Measurements from ENCODE around the gene PFDN2.
A peak's percentile ranks its signal among the peaks of the same experiment; 100 is the strongest.
"Not testable (repeated sequence)": the region's sequence is repeated elsewhere in the genome, so short reads cannot be mapped to it uniquely, and the experiment has no call there.

PFDN2 gene

GRCh38 chr1:161137881-161138280 is 20.0 kb upstream of the PFDN2 start:
- no peak for DNase-seq

- DNase-seq, result no peak
Observed at GRCh38 chr1:161133220-161133740, 15.4 kb upstream of the PFDN2 start.

- DNase-seq, result peak; percentile 94
Observed at GRCh38 chr1:161132410-161133219, 14.8 kb upstream of the PFDN2 start, which contains the start of gene DEDD. TSS of gene DEDD (minus strand) at chr1:161132667. CDS start at chr1:161124462, 8,205 bp downstream.

GRCh38 chr1:161131523-161132409 is 13.9 kb upstream of the PFDN2 start:
- peak; percentile 22 for DNase-seq

GRCh38 chr1:161130266-161130665 is 12.4 kb upstream of the PFDN2 start:
- no peak for DNase-seq

- DNase-seq, result no peak
Observed at GRCh38 chr1:161128591-161129420, 11.0 kb upstream of the PFDN2 start.

- DNase-seq, result no peak
Observed at GRCh38 chr1:161127649-161128048, 9.8 kb upstream of the PFDN2 start.

- no peak for DNase-seq
Observed at GRCh38 chr1:161122967-161123366, 5.1 kb upstream of the PFDN2 start.

- DNase-seq, result no peak
Observed at GRCh38 chr1:161121834-161122233, 4.0 kb upstream of the PFDN2 start.

- no peak for DNase-seq
Observed at GRCh38 chr1:161121042-161121650, 3.3 kb upstream of the PFDN2 start.

GRCh38 chr1:161119092-161119903 is 1.5 kb upstream of the PFDN2 start:
- peak; percentile 82 for DNase-seq

- DNase-seq, result not testable (repeated sequence)
Observed at GRCh38 chr1:161115961-161116360, 1.9 kb downstream of the PFDN2 start.

- peak; percentile 73 for DNase-seq
Observed at GRCh38 chr1:161115132-161115711, 2.6 kb downstream of the PFDN2 start.

GRCh38 chr1:161114556-161114955 is 3.3 kb downstream of the PFDN2 start:
- no peak for DNase-seq

- no peak for DNase-seq
Observed at GRCh38 chr1:161113915-161114314, 3.9 kb downstream of the PFDN2 start.

GRCh38 chr1:161111527-161111926 is 6.3 kb downstream of the PFDN2 start:
- no peak for DNase-seq

- DNase-seq, result no peak
Observed at GRCh38 chr1:161111117-161111516, 6.7 kb downstream of the PFDN2 start.

- DNase-seq, result no peak
Observed at GRCh38 chr1:161106431-161106830, 11.4 kb downstream of the PFDN2 start.

- DNase-seq, result no peak
Observed at GRCh38 chr1:161100556-161100955, 17.3 kb downstream of the PFDN2 start.

GRCh38 chr1:161099090-161099802 is 18.6 kb downstream of the PFDN2 start:
- DNase-seq, result no peak

Data from activated CD4-positive, alpha-beta T cell treated with anti-CD3 and anti-CD28 coated beads for 48 hours (primary cell).